HG03354 (cell line): ENCODE results near the gene RAB11FIP3.
"Not testable (repeated sequence)": the region's sequence is repeated elsewhere in the genome, so short reads cannot be mapped to it uniquely, and the experiment has no call there.

Experiments used
- ATAC-seq: cut with Tn5 transposase; IDR thresholded peaks from one replicate; pipeline ENCODE4 v1.9.1; 2021; ENCODE audit warnings: mild to moderate bottlenecking; ENCODE audit not compliant: unreplicated experiment, poor library complexity, severe bottlenecking

Gene RAB11FIP3

DNA sequence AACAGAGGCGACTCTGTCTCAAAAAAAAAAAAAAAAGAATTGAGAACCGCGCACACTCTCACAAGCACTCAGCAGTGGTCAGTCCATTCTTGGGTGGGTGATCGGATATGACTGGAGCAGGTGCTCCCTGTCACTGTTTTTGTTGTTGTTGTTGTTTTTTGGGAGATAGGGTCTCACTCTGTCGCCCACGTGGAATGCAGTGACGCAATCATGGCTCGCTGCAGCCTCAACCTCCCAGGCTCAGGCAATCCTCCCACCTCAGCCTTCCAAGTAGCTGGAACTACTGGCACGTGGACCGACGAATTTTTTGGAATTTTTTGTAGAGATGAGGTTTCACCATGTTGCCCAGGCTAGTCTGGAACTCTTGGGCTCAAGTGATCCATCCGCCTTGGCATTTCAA is 30.0 kb downstream of the RAB11FIP3 start:
- no peak for ATAC-seq

DNA sequence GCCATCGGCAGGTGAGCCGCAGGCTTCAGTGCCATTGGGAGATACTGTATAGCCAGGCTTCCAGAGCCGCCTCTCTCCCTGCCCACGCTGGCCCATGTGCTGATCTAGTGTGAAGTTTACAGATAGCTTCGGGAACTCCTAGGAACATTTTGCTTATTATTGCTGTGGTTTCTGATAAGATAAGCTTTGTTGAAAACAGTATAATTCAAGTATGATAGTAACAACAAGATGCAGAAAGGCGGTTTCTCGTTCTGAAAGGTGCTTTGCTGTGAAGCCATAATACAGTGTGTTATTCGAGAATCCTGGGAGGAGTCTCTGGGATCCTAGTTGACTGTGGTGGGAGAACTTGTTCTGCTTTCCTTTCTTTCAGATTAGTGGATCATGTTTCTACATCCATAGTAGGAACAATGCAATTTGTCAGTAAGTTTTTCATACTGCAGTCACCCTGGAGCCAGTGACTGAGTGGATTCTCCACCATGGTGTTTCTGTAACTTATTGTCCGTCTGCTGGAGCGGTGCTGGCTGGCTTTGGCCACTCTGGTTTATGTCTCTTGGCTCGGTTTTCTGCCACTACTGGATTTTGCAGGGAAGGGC is 31.5 kb downstream of the RAB11FIP3 start:
- ATAC-seq = no peak

DNA sequence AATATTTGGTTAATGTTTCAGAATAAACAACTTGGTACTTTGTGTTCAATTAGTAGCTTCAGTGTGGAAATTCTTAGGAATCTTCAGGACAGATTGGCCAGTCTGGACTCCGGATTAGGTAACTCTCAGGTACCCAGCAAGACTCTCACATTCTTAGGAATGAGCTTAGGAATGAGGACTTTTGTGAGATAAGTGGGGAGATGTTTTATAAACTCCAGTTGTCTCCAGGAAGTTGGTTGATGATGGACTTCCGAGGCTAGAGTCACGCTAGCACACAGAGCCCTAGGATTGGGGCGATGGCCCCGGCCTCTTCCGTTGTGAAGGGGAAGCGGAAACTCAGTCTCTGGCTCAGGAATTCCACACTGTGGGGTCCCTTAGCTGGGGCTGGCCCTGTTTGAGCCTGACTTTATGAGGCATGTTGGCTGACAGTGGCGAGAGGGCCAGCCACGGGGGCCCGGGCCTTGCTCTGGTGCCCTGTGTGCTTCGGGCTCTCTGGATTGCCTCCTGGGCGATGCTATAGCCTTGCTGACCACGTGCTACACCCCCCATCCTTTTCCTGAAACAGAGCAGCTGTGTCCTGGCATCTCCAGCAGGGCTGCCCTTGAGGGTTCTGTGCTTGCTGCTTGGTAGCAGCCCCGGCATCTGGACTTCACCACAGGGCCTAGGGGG is 32.4 kb downstream of the RAB11FIP3 start:
- ATAC-seq = no peak

DNA sequence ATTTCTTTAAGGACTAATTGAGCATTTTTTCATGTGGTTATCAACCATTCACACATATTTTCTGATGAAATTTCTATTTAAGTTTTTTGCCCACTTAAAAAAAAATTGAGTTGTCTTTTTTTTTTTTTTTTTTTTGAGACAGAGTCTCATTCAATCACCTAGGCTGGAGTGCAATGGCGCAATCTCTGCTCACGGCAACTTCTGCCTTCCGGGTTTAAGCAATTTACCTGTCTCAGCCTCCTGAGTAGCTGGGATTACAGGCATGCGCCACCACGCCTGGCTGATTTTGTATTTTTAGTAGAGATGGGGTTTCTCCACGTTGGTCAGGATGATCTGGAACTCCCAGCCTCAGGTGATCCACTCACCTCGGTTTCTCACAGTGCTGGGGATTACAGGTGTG is 34.3 kb downstream of the RAB11FIP3 start:
- no peak for ATAC-seq

DNA sequence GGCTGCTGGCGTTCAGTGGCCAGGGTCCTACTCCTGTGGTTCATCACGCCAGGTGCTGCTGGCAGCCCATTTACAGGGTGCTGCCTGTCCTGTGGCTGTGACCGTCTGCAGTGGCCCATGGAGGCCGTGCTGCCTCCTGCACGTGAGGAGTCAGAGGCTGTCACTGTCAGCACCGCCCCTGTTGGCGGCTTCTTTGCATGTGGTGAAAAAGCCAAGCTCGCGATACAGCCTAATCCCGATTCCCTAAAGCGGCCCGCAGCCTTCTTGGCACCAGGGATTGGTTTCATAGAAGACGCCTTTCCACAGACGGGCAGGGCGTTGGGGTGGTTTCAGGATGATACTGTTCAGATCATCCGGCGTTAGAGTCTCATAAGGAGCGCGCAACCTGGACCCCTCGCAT is 35.3 kb downstream of the RAB11FIP3 start:
- no peak for ATAC-seq

DNA sequence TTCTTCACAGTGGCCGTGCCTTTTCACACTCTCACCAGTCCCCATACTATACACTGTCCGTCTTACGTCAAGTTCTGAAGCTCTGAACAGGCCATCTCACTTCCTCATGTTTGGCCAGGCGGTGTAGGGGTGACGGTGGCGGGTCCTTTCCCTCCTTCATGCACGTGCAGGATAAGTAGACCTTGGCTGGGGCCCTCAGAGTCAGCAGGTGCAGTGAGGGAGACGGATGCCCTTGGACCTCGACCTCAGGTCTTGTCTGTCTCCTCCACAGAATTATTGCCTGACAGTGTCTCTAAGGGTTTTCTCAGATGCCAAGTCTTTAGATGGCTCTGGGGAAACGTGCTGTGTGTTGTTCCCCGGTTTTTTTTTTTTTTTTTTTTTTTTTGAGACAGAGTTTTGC is 37.6 kb downstream of the RAB11FIP3 start:
- ATAC-seq = no peak

DNA sequence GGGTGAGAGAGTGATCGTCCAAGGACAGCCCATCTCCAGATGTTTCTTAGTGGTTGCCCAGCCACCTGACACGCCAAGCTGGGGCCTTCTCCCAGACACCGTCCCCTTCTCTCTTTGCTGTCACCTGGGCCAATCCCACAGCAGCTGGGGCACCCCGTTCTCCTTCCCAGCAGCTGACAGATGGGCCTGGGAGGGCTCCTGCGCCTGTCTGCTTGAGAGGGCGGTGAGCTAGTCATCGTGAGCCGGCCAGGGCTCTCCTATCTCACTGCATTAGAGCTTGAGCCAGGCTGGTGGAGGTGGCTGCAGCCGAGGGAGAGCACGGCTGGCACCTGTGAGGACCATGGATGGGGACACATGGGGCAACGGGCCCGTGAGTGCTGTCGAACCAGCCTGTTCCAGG is 41.2 kb downstream of the RAB11FIP3 start:
- ATAC-seq = no peak

DNA sequence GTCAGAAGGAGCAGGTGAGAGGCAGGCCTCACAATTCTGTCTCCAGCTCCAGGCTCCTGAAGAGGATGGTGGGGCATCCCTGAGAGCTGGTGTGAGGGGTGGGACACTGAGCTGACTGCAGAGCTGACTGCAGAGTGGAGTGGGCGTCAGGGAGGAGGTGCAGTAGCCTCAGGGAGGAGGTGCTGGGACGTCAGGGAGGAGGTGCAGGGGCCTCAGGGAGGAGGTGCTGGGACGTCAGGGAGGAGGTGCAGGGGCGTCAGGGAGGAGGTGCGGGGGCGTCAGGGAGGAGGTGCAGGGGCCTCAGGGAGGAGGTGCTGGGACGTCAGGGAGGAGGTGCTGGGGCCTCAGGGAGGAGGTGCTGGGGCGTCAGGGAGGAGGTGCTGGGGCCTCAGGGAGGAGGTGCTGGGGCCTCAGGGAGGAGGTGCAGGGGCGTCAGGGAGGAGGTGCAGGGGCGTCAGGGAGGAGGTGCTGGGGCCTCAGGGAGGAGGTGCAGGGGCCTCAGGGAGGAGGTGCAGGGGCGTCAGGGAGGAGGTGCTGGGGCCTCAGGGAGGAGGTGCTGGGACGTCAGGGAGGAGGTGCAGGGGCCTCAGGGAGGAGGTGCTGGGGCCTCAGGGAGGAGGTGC is 41.9 kb downstream of the RAB11FIP3 start:
- not testable (repeated sequence) for ATAC-seq

DNA sequence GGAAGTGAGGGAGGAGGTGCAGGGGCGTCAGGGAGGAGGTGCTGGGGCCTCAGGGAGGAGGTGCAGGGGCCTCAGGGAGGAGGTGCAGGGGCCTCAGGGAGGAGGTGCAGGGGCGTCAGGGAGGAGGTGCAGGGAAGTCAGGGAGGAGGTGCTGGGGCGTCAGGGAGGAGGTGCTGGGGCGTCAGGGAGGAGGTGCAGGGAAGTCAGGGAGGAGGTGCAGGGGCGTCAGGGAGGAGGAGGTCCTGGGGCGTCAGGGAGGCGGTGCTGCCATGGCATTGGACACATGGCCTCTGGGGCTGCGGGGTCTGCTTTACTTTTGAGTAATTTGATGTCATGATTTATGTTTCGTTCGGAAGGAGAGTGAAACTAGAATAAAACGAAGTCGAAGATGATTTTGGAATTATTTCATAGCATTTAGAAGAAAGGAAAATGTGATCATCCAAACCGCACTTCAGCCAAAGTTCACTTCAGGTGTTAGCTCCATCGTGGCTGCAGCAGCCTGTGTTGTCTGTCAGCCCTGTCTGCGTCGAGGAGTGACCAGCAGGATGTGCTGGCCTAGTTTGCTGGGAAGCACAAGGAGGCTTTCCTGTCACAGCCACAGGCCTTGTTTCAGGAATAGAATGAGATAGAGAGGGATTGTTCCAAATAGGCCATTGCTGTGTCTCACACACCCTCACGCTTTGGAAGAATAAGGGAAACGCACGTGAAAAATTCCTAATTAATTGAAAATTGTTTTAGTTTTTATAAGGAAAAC is 42.8 kb downstream of the RAB11FIP3 start:
- ATAC-seq = no peak

DNA sequence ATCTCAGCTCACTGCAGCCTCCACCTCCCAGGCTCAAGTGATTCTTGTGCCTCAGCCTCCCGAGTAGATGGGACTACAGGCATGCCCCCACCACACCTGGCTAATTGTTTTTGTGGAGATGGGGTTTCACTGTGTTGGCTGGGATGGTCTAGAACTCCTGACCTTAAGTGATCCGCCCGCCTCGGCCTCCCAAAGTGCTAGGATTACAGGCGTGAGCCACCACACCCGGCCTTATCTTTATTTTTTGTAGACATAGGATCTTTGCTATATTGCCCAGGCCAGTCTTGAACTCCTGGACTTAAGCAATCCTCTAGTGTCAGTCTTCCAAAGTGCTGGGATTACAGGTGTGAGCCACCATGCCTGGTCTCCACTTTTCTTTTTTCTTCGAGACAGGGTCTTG is 44.0 kb downstream of the RAB11FIP3 start:
- ATAC-seq = not testable (repeated sequence)

DNA sequence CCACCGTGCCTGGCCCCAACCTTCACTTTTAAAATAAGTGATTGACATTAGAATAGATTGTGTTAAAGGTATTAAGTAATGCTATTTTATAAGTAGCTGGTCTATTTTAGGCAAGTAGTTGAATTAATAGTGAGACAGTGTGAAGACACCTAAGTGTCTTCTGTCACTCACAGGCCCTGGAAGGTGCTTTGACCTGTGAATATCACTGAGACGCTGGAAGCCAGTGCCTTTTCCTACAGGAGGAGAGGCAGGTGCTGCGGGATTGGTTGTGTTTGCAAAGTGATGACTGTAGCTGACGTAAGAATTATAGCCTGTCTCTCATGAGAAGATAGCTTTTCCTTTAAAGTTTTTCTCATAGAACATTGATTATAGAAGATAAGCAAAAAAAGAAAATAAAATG is 45.0 kb downstream of the RAB11FIP3 start:
- ATAC-seq = no peak

DNA sequence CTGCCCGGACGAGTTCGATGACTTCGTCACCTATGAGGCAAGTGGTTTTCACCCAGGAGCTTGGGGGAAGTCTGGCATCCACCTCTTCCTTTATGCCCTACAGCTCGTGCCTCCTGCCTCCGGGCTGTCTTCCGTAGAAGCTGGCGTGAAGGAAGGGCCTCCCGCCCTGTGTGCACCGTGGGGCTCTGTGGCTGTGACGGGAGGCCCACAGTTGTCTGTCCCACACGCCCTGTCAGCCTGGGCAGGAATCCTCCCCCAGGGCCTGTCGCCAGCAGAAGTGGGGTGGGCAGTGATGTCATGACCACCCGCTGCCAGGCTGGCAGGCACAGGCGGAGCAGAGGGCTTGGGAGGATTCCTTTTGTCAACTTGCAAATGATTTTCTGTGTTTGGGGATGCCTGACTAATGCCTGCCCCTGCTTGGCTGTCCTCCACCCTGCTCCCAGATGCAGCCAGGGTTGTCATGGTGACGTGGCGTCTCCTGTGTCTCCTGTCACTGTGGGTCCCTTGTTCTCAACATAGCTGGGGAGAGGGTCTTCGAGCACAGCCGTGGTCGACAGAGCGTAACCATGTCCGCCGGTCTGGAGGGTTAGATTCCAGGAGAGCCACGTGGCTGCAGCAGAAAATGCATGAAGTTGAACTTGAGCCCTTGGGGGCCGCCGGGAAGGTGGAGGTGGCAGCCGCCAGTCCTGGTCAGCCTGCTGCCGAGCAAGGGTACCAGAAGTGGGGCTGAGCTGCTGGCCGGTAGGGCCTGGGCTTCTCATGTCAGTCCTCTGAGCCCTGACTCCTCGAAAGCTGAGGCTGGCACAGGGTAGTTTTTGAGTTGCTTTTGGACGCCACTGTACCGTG is 46.1 kb downstream of the RAB11FIP3 start:
- no peak for ATAC-seq

DNA sequence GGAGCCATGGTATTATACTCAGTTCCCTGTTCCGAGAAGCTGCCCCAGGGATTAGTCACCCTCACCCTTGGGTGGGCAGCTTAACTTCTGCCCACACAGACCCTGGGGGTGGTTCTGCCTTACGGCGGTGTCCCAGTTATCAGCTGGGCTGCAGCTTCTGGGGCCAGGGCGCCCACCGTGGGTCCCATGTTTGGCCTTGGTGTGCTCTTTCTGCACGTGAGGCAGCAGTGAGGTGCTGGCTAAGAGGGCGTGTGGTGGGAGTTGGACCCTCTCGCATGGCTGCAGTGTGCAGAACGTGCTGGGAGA is 46.7 kb downstream of the RAB11FIP3 start:
- ATAC-seq = no peak

DNA sequence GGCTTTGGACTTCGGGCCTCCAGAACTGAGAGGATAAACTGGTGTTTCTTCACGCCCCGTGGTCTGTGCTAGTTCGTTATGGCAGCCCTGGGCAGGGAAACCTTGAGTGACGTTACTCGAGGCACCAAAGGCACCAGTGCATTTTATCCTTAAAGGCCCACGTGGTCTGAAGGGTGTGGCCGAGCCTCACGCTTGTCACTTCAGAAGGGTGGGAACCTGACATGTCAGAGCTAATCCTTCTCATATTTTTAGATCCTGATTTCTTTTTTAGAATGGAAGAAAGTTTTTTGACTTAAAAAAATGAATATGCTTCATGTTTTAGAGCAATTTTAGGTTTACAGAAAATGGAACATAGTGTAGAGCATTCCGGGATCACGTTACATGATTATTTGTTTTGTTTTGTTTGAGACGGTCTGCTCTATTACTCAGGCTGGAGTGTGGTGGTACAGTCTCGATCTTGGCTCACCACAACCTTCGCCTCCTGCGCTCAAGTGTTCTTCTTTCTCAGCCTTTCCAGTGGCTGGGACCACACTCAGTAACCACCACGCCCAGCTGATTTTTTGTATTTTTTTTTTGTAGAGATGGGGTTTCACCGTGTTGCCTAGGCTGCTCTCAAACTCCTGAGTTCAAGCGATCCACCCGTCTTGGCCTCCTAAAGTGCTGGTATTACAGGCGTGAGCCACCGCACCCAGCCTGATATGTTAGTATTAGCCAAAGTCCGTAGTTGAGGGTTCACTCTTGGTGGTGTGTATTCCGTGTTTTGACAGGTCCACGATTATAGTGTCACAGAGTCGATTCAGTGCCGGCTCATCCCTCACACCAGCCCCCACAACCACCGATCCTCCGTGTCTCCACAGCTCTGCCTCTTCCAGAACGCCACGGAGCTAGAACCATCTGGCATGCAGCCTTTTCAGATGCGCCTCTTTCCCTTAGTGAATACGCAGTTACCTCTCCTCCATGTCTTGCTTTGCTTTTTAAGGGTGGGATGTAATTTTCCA is 47.9 kb downstream of the RAB11FIP3 start:
- no peak for ATAC-seq

DNA sequence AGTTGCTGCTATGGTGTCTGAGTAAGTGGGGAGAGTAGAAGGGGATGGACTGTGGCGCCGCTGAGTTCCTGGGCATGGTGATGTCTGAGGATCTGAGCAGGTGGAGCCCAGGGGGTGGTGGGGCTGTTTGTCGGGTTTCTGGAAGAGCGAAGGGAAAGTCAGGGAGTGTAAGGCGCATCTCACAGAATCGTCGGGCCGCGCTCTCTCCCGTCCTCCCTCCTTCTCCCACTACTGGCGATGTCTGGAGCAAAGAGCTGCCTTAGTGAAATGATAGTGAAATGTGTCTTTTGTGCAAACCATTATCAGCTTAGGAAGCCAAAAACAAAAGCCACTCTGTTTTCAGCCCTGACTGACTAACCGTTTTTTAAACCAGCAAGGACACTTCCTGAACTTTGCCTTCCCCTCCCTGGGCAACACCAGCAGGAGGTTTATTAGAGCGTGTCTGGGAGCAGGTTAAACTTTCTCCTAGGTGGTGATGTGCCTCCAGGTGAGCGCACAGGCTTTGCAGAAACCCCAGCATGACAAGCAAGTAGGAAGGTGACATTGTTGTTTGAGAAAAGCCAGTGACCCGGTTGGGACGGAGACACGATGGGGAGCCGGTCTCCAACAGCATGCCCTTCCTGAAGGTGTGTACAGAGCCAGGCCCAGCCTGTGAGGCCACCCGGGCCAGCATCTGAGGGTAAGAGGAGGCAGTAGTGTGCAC is 49.1 kb downstream of the RAB11FIP3 start:
- no peak for ATAC-seq

DNA sequence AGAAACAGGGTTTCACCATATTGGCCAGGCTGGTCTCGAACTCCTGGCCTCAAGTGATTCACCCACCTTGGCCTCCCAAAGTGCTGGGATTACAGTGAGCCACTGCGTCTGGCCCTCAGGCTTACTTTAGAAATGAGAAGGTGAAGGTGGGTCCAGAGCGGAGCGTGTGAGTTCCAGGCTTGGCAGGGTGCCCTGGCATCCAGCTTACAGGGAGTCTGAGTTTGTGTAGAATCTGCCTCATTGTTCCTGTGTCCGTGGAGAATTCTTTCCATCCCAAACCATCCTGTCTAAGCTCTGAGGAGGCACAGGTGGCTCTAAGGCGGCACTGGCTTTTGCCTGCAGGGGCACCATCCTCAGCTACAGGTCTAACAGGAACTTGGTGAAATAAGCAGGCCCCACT is 50.6 kb downstream of the RAB11FIP3 start:
- no peak for ATAC-seq

DNA sequence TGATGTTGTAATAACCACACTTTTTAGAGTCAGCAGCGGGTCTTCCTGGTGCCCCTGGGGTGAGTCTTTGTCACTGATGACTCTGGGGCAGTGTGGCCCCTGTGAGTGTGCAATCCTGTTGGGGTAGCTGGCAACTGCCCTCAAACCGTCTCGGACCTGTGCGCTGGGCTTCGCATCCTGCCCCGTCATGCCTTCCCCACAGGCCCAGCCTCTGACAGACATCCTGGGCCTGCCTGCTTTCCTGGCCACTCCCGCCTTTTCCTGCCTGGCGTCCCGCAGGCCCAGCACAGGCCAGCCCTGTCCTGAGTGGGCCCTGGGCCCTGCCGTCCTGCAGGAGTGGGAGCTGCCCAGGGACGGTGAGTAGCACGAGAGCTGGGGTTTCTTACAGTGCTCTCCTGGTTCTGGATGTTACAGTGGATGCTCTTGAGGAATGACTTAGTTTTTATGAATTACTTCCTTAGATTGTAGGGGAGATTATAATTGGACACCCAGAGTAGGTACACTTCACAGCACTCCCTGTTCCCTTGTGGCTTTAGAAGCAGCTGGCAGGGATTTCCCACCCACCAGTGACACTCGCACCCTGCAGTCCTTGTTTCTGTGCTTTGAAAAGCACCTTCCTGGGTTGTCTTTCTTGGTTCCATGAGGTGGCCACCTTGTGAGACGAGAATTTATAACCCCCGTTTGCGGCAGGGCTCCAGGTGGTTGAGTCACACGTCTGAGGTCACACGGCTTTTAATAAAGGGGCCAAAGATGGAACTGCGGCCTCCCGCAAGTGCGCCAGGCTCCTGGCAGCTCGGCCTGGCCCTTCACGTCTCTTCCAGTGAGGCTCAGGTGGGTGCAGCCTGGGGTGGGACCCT is 52.1 kb downstream of the RAB11FIP3 start:
- ATAC-seq = no peak
